ENCODE data around the gene DCLK2. TPM values are rescaled to one million over a fixed set of nuclear protein-coding genes. Genes with fewer than 3 reads are reported as not detected.
"Not testable (repeated sequence)": the region's sequence is repeated elsewhere in the genome, so short reads cannot be mapped to it uniquely, and the experiment has no call there.

Gene DCLK2
- total RNA-seq, 1 experiment from 2014 or later = 1.2 TPM

GRCh38 chr4:150192986-150193385 lies 114.7 kb downstream of the DCLK2 start:
- Histone ChIP-seq H4K20me1 (ENCODE audit: low read length) (no peaks in the 10 kb centered on the region), H3K79me2 (ENCODE audit: low read length) (no peaks in the 10 kb centered on the region), H3K27me3 (ENCODE audit: low read length) (no peaks in the 10 kb centered on the region), H3K9me3 (ENCODE audit: low read length) (no peaks in the 10 kb centered on the region), H3K9ac (ENCODE audit: low read length) (no peak overlapping the region), H3K9me2 (replicated peaks; ENCODE audit: low read length) (no peaks in the 10 kb centered on the region), H3F3A (ENCODE audit: low read length, unreplicated experiment) (no peaks in the 10 kb centered on the region), H3K27ac (ENCODE audit: low read length) (no peak overlapping the region), H3K4me2 (ENCODE audit: low read length) (no peak overlapping the region), H3K4me3 (ENCODE audit: low read length) (no peak overlapping the region), H2AFZ (ENCODE audit: low read length) (no peak overlapping the region), H3K36me3 (ENCODE audit: low read depth, low read length) (no peaks in the 10 kb centered on the region), H3K4me1 (ENCODE audit: insufficient read depth, low read length) (no peaks in the 10 kb centered on the region)
- intact Hi-C loops (cut with micrococcal nuclease) = no loop called here
- no TSS peak for BruUV-seq (replicated peaks)
- DNase-seq = no peak
- CTCF ChIA-PET = no interaction called here
- ATAC-seq = no peak
- no peak for TF ChIP-seq EZH2phosphoT487 (IDR thresholded peaks at IDR 0.05; ENCODE audit: borderline replicate concordance, low read length)
- no peak for TF ChIP-seq EZH2 (IDR thresholded peaks at IDR 0.05; ENCODE audit: low read length, unreplicated experiment)
- no peak for TF ChIP-seq CTCF (conservative IDR thresholded peaks at IDR 0.05; ENCODE audit: low read depth, low read length)
- POLR2A ChIA-PET (ENCODE audit: unreplicated experiment) = no interaction called here

GRCh38 chr4:150197256-150197655 lies 119.0 kb downstream of the DCLK2 start:
- BruUV-seq (replicated peaks); DNase-seq; H3K9me2 ChIP-seq (replicated peaks; ENCODE audit: low read length); H3K9me3 ChIP-seq (ENCODE audit: low read length); H3K4me1 ChIP-seq (ENCODE audit: insufficient read depth, low read length); H3K9ac ChIP-seq (ENCODE audit: low read length); H3F3A ChIP-seq (ENCODE audit: low read length, unreplicated experiment); H3K27ac ChIP-seq (ENCODE audit: low read length); H3K4me3 ChIP-seq (ENCODE audit: low read length); H3K27me3 ChIP-seq (ENCODE audit: low read length); H4K20me1 ChIP-seq (ENCODE audit: low read length); H3K4me2 ChIP-seq (ENCODE audit: low read length); ATAC-seq; intact Hi-C loops (cut with micrococcal nuclease); CTCF ChIA-PET; H3K36me3 ChIP-seq (ENCODE audit: low read depth, low read length); H3K79me2 ChIP-seq (ENCODE audit: low read length); POLR2A ChIA-PET (ENCODE audit: unreplicated experiment); H2AFZ ChIP-seq (ENCODE audit: low read length): not testable (repeated sequence)

DNA sequence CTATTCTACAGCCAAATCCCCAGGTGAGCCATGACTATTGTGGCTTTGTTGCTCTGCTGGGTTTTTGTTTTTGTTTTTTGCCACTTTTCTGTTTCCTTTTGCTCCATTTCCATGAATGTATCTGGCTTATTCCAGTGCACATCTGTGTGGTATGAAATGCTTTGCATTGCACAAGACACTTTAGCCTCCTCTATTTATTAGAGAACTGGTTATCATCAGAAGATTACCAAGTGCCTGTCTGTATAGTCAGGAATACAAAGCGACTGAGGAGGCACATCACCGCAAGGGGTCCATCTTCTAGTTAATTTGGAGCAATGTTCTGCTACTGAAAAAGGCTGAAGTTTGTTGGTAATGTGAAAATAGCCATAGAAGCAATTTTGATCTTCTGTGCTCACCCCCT lies 120.8 kb downstream of the DCLK2 start:
- Histone ChIP-seq H3K27ac (ENCODE audit: low read length) (no peak overlapping the region), H2AFZ (ENCODE audit: low read length) (no peak overlapping the region), H3K9me2 (replicated peaks; ENCODE audit: low read length) (no peaks in the 10 kb centered on the region), H4K20me1 (ENCODE audit: low read length) (no peaks in the 10 kb centered on the region), H3K27me3 (ENCODE audit: low read length) (no peaks in the 10 kb centered on the region), H3K4me3 (ENCODE audit: low read length) (no peak overlapping the region), H3F3A (ENCODE audit: low read length, unreplicated experiment) (no peaks in the 10 kb centered on the region), H3K9me3 (ENCODE audit: low read length) (no peaks in the 10 kb centered on the region), H3K4me1 (ENCODE audit: insufficient read depth, low read length) (no peaks in the 10 kb centered on the region), H3K36me3 (ENCODE audit: low read depth, low read length) (no peaks in the 10 kb centered on the region), H3K4me2 (ENCODE audit: low read length) (no peak overlapping the region), H3K9ac (ENCODE audit: low read length) (no peak overlapping the region), H3K79me2 (ENCODE audit: low read length) (no peaks in the 10 kb centered on the region)
- no TSS peak for BruUV-seq (replicated peaks)
- ChIA-PET POLR2A (ENCODE audit: unreplicated experiment) (no interaction called here), CTCF (no interaction called here)
- no peak for ATAC-seq
- no peak for DNase-seq
- no peak for TF ChIP-seq EZH2 (IDR thresholded peaks at IDR 0.05; ENCODE audit: low read length, unreplicated experiment)
- no peak for TF ChIP-seq CTCF (conservative IDR thresholded peaks at IDR 0.05; ENCODE audit: low read depth, low read length)
- TF ChIP-seq EZH2phosphoT487 (IDR thresholded peaks at IDR 0.05; ENCODE audit: borderline replicate concordance, low read length) = no peak
- intact Hi-C loops (cut with micrococcal nuclease) = no loop called here
